Measurements from ENCODE around the gene TRIM44. TPM values are rescaled to one million over a fixed set of nuclear protein-coding genes. Genes with fewer than 3 reads are reported as not detected.
"Not testable (repeated sequence)": the region's sequence is repeated elsewhere in the genome, so short reads cannot be mapped to it uniquely, and the experiment has no call there.

TRIM44 gene
- total and polyA plus RNA-seq, 5 donors from 2014 or later, result 9.4 to 32.8 (median 22.2) TPM

GRCh38 chr11:35712533-35712932 is 50.0 kb downstream of the TRIM44 start:
- H3K4me3 Mint-ChIP-seq, result no peak overlapping the region
- ATAC-seq (ENCODE audit: low read depth in 2 of 2), result no peak

GRCh38 chr11:35714882-35715627 is 52.5 kb downstream of the TRIM44 start:
- no peaks in the 10 kb centered on the region for H3K9me3 ChIP-seq (ENCODE audit: control insufficient read depth in 2 of 2, low read length in 2 of 2)
- Mint-ChIP-seq H3K9me3 (peaks cover 0 to 6% (median 3%) of the 10 kb centered on the region in 7 donors), H3K27ac (no peak overlapping the region), H3K4me3 (peak overlapping the region in 1 of 4 donors; percentile 17), H3K27me3 (no peaks in the 10 kb centered on the region), H3K4me1 (peaks cover 12 to 48% (median 32%) of the 10 kb centered on the region in 4 donors), H3K36me3 (peaks cover 6% of the 10 kb centered on the region)
- no peaks in the 10 kb centered on the region for H3K27me3 ChIP-seq (ENCODE audit: control insufficient read depth, insufficient read depth, low read length)
- H3K27ac ChIP-seq (ENCODE audit: insufficient read depth, low read length, poor library complexity, severe bottlenecking), result no peak overlapping the region
- no peaks in the 10 kb centered on the region for H3K4me1 ChIP-seq (ENCODE audit: control insufficient read depth, insufficient read depth, low read length, poor library complexity, severe bottlenecking)
- DNase-seq (no peak), ATAC-seq (ENCODE audit: low read depth in 2 of 2) (no peak)
- no peak overlapping the region for H3K4me3 ChIP-seq (ENCODE audit: low read depth, low read length)
- H3K36me3 ChIP-seq (ENCODE audit: control insufficient read depth, insufficient read depth, low read length), result no peaks in the 10 kb centered on the region

More at GRCh38 chr11:35712533-35712932, 50.0 kb downstream of the TRIM44 start:
- H3K4me1 ChIP-seq (ENCODE audit: control insufficient read depth, insufficient read depth, low read length, poor library complexity, severe bottlenecking), result no peaks in the 10 kb centered on the region
- Mint-ChIP-seq H3K36me3 (peaks cover 6% of the 10 kb centered on the region), H3K27me3 (no peaks in the 10 kb centered on the region), H3K27ac (no peak overlapping the region), H3K9me3 (peaks cover 0 to 6% (median 3%) of the 10 kb centered on the region in 7 donors), H3K4me1 (peaks cover 9 to 35% (median 22%) of the 10 kb centered on the region in 4 donors)
- DNase-seq, result no peak
- H3K27ac ChIP-seq (ENCODE audit: insufficient read depth, low read length, poor library complexity, severe bottlenecking), result no peak overlapping the region
- H3K9me3 ChIP-seq (ENCODE audit: control insufficient read depth in 2 of 2, low read length in 2 of 2), result no peaks in the 10 kb centered on the region
- no peak overlapping the region for H3K4me3 ChIP-seq (ENCODE audit: low read depth, low read length)
- no peaks in the 10 kb centered on the region for H3K27me3 ChIP-seq (ENCODE audit: control insufficient read depth, insufficient read depth, low read length)
- no peaks in the 10 kb centered on the region for H3K36me3 ChIP-seq (ENCODE audit: control insufficient read depth, insufficient read depth, low read length)

GRCh38 chr11:35715677-35716076 is 53.1 kb downstream of the TRIM44 start:
- H3K4me3 Mint-ChIP-seq; ATAC-seq (ENCODE audit: low read depth in 2 of 2); H3K4me3 ChIP-seq (ENCODE audit: low read depth, low read length); H3K4me1 ChIP-seq (ENCODE audit: control insufficient read depth, insufficient read depth, low read length, poor library complexity, severe bottlenecking); H3K36me3 Mint-ChIP-seq; H3K9me3 Mint-ChIP-seq; H3K27ac ChIP-seq (ENCODE audit: insufficient read depth, low read length, poor library complexity, severe bottlenecking); DNase-seq; H3K9me3 ChIP-seq (ENCODE audit: control insufficient read depth in 2 of 2, low read length in 2 of 2); H3K27me3 ChIP-seq (ENCODE audit: control insufficient read depth, insufficient read depth, low read length); H3K36me3 ChIP-seq (ENCODE audit: control insufficient read depth, insufficient read depth, low read length); H3K27me3 Mint-ChIP-seq: not testable (repeated sequence)
- Mint-ChIP-seq H3K4me1 (peaks cover 13 to 47% (median 34%) of the 10 kb centered on the region in 4 donors), H3K27ac (peak overlapping the region in 2 of 3 donors; percentile 4 to 80)

GRCh38 chr11:35717043-35717442 is 54.5 kb downstream of the TRIM44 start:
- Mint-ChIP-seq H3K27me3 (no peaks in the 10 kb centered on the region), H3K4me3 (no peak overlapping the region), H3K9me3 (peaks cover 0 to 6% (median 3%) of the 10 kb centered on the region in 7 donors), H3K4me1 (peaks cover 13 to 48% (median 35%) of the 10 kb centered on the region in 4 donors), H3K36me3 (peaks cover 10% of the 10 kb centered on the region), H3K27ac (no peak overlapping the region)
- no peak for ATAC-seq (ENCODE audit: low read depth in 2 of 2)
- Histone ChIP-seq H3K4me1 (ENCODE audit: control insufficient read depth, insufficient read depth, low read length, poor library complexity, severe bottlenecking) (no peaks in the 10 kb centered on the region), H3K9me3 (ENCODE audit: control insufficient read depth in 2 of 2, low read length in 2 of 2) (no peaks in the 10 kb centered on the region), H3K27ac (ENCODE audit: insufficient read depth, low read length, poor library complexity, severe bottlenecking) (no peak overlapping the region), H3K36me3 (ENCODE audit: control insufficient read depth, insufficient read depth, low read length) (no peaks in the 10 kb centered on the region), H3K4me3 (ENCODE audit: low read depth, low read length) (no peak overlapping the region), H3K27me3 (ENCODE audit: control insufficient read depth, insufficient read depth, low read length) (no peaks in the 10 kb centered on the region)
- DNase-seq, result no peak

DNA sequence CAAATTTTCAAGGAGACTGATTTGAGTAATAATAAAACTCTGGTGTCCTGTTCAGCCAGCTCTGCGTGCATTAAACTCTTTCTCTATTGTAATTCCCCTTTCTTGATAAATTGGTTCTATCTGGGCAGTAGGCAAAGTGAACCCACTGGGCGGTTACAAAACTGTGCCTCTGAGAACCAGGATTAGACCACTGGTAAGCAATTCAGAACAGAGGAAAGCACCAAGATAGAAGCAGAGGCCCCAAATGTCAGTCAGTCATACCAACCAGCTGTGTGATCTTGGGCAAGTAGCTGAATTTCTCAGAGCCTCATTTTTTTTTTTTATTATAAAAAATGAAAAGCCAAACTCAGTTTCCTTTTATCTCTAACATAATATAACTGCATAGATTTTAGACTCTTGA is 54.9 kb downstream of the TRIM44 start:
- no peak overlapping the region for H3K27ac ChIP-seq (ENCODE audit: insufficient read depth, low read length, poor library complexity, severe bottlenecking)
- no peak overlapping the region for H3K4me3 Mint-ChIP-seq
- ATAC-seq (ENCODE audit: low read depth in 2 of 2), result no peak

GRCh38 chr11:35721651-35722282 is 59.2 kb downstream of the TRIM44 start:
- peaks cover 4 to 36% (median 24%) of the 10 kb centered on the region in 4 donors for H3K4me1 Mint-ChIP-seq
- H3K27ac ChIP-seq (ENCODE audit: insufficient read depth, low read length, poor library complexity, severe bottlenecking), result no peak overlapping the region

More for the DNA sequence above, 54.9 kb downstream of the TRIM44 start:
- H3K36me3 Mint-ChIP-seq, result peaks cover 10% of the 10 kb centered on the region
- H3K4me1 Mint-ChIP-seq, result peaks cover 13 to 48% (median 34%) of the 10 kb centered on the region in 4 donors
- no peaks in the 10 kb centered on the region for H3K36me3 ChIP-seq (ENCODE audit: control insufficient read depth, insufficient read depth, low read length)
- H3K27ac Mint-ChIP-seq, result no peak overlapping the region
- H3K4me3 ChIP-seq (ENCODE audit: low read depth, low read length), result no peak overlapping the region
- no peaks in the 10 kb centered on the region for H3K27me3 ChIP-seq (ENCODE audit: control insufficient read depth, insufficient read depth, low read length)
- no peaks in the 10 kb centered on the region for H3K9me3 ChIP-seq (ENCODE audit: control insufficient read depth in 2 of 2, low read length in 2 of 2)
- H3K9me3 Mint-ChIP-seq, result peaks cover 0 to 6% (median 3%) of the 10 kb centered on the region in 7 donors
- DNase-seq, result no peak
- no peaks in the 10 kb centered on the region for H3K4me1 ChIP-seq (ENCODE audit: control insufficient read depth, insufficient read depth, low read length, poor library complexity, severe bottlenecking)
- no peaks in the 10 kb centered on the region for H3K27me3 Mint-ChIP-seq

GRCh38 chr11:35722641-35723040 is 60.1 kb downstream of the TRIM44 start:
- H3K9me3 ChIP-seq (ENCODE audit: control insufficient read depth in 2 of 2, low read length in 2 of 2), result no peaks in the 10 kb centered on the region
- H3K27ac Mint-ChIP-seq, result no peak overlapping the region

More at GRCh38 chr11:35721651-35722282, 59.2 kb downstream of the TRIM44 start:
- Mint-ChIP-seq H3K27ac (no peak overlapping the region), H3K27me3 (no peaks in the 10 kb centered on the region), H3K4me3 (no peak overlapping the region), H3K9me3 (peaks cover 0 to 6% (median 0%) of the 10 kb centered on the region in 7 donors), H3K36me3 (peaks cover 26% of the 10 kb centered on the region)
- no peaks in the 10 kb centered on the region for H3K9me3 ChIP-seq (ENCODE audit: control insufficient read depth in 2 of 2, low read length in 2 of 2)
- H3K4me1 ChIP-seq (ENCODE audit: control insufficient read depth, insufficient read depth, low read length, poor library complexity, severe bottlenecking), result no peaks in the 10 kb centered on the region
- no peaks in the 10 kb centered on the region for H3K27me3 ChIP-seq (ENCODE audit: control insufficient read depth, insufficient read depth, low read length)
- H3K4me3 ChIP-seq (ENCODE audit: low read depth, low read length), result no peak overlapping the region
- ATAC-seq (ENCODE audit: low read depth in 2 of 2) (no peak), DNase-seq (no peak)
- peaks cover 10% of the 10 kb centered on the region for H3K36me3 ChIP-seq (ENCODE audit: control insufficient read depth, insufficient read depth, low read length)

More at GRCh38 chr11:35722641-35723040, 60.1 kb downstream of the TRIM44 start:
- Mint-ChIP-seq H3K9me3 (peaks cover 0 to 7% (median 0%) of the 10 kb centered on the region in 7 donors), H3K4me3 (no peak overlapping the region), H3K4me1 (peaks cover 4 to 28% (median 20%) of the 10 kb centered on the region in 4 donors), H3K27me3 (no peaks in the 10 kb centered on the region), H3K36me3 (peaks cover 35% of the 10 kb centered on the region)
- no peak for DNase-seq
- H3K4me3 ChIP-seq (ENCODE audit: low read depth, low read length), result no peak overlapping the region
- no peak for ATAC-seq (ENCODE audit: low read depth in 2 of 2)
- H3K36me3 ChIP-seq (ENCODE audit: control insufficient read depth, insufficient read depth, low read length), result peaks cover 16% of the 10 kb centered on the region
- no peak overlapping the region for H3K27ac ChIP-seq (ENCODE audit: insufficient read depth, low read length, poor library complexity, severe bottlenecking)
- H3K27me3 ChIP-seq (ENCODE audit: control insufficient read depth, insufficient read depth, low read length), result no peaks in the 10 kb centered on the region
- no peaks in the 10 kb centered on the region for H3K4me1 ChIP-seq (ENCODE audit: control insufficient read depth, insufficient read depth, low read length, poor library complexity, severe bottlenecking)
